GM10266 (cell line): Measurements from ENCODE around the gene LSM14B.
A peak's percentile ranks its signal among the peaks of the same experiment; 100 is the strongest.
"Not testable (repeated sequence)": the region's sequence is repeated elsewhere in the genome, so short reads cannot be mapped to it uniquely, and the experiment has no call there.

Experiments
- DNase-seq: peaks from one replicate; pipeline ENCODE4 v3.0.0; 2012; ENCODE audit errors: extremely low spot score
- TF ChIP-seq, protein P1 (sequence below): IDR thresholded peaks from 2 replicates; pipeline ENCODE4 v1.5.1; 2012; ENCODE audit warnings: mild to moderate bottlenecking, low read depth; ENCODE audit not compliant: control insufficient read depth, insufficient read depth; ENCODE audit errors: missing control alignments

LSM14B gene

GRCh38 chr20:62143081-62143956, 21.0 kb downstream of the LSM14B start, which contains the start of the genes PSMA7 and SS18L1:
Gene PSMA7 (minus strand): TSS chr20:62143394. CDS start chr20:62143303, 91 bp downstream.
Gene SS18L1 (plus strand): TSS chr20:62143769. CDS start chr20:62143821, 52 bp downstream.
- peak; percentile 98 for DNase-seq
- TF ChIP-seq, protein P1, sequence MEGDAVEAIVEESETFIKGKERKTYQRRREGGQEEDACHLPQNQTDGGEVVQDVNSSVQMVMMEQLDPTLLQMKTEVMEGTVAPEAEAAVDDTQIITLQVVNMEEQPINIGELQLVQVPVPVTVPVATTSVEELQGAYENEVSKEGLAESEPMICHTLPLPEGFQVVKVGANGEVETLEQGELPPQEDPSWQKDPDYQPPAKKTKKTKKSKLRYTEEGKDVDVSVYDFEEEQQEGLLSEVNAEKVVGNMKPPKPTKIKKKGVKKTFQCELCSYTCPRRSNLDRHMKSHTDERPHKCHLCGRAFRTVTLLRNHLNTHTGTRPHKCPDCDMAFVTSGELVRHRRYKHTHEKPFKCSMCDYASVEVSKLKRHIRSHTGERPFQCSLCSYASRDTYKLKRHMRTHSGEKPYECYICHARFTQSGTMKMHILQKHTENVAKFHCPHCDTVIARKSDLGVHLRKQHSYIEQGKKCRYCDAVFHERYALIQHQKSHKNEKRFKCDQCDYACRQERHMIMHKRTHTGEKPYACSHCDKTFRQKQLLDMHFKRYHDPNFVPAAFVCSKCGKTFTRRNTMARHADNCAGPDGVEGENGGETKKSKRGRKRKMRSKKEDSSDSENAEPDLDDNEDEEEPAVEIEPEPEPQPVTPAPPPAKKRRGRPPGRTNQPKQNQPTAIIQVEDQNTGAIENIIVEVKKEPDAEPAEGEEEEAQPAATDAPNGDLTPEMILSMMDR: no peak

DNA sequence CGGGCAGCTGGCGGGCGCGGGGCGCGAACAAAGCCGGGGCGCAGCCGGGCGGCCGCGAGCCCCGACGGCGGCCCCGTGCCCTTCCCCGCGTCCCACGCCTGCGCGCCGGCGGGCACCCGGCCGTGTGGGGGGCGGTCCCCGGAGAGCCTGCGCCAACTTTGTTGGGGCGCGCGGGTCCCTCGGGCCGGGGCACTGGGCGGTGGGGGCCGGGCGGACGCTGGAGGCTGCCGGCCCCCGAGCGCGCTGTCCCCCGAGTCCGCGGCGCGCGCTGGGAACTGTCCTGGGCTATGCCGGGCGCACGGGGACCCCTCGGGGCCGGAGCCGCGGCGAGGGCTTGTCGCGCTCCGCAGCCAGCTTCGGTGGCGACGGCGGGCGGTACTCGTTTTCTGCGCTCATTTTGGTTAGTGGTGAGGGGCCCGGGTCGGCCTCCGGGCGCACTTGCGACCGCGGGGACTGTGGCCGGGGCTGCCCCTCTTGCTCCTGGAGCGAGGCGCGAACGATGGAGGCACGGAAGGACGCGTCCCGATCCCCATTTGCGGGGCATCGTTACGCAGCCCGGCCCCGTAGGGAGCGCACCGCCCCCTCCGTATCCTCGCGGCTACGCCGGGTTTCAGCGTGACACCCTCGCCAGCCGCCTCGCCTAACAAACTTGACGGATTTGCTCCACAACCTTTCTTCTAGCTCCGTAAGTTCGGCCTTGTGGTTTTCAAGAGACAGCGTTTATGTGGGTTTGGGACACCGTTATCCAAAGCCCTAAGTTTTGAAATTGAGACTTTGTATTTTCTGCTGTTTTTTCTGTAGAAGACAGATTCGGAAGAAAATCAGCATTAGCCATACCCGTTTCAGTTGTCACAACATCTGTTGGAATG, 21.9 kb downstream of the LSM14B start:
- peak; percentile 82 for DNase-seq
- TF ChIP-seq, protein P1: no peak

- DNase-seq: no peak
- TF ChIP-seq, protein P1: no peak
These were observed 23.4 kb downstream of the LSM14B start for GRCh38 chr20:62145688-62146018.

- DNase-seq: no peak
- TF ChIP-seq, protein P1: no peak
These were observed 23.9 kb downstream of the LSM14B start for GRCh38 chr20:62146019-62146755.

- TF ChIP-seq, protein P1: no peak
- DNase-seq: no peak
These were observed 24.9 kb downstream of the LSM14B start for GRCh38 chr20:62147125-62147524.

DNA sequence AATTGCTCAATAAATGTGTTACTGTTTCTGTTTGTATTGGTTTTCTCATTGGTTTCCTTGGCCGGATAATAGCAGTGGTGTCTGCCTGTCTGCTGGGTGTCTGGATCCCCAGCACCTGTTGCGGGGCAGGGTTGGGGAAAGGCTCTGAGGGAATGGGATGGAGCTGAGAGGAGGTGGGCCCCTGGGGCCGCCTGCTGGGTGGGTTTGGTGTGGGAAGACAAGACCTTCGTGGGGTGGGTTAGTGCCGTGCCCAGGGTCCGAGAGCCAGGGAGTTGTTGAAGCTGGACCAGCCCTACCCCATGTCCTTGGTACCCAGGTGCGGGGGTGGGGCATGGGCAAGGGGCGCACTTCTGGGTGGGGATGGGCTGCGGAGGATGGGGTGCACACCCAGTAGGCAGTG, 25.3 kb downstream of the LSM14B start:
- TF ChIP-seq, protein P1: no peak
- no peak for DNase-seq

GRCh38 chr20:62148383-62148782, 26.1 kb downstream of the LSM14B start:
- DNase-seq: not testable (repeated sequence)
